K562 (cell line): ENCODE data around the gene FKBP8. TPM values are rescaled to one million over a fixed set of nuclear protein-coding genes. Genes with fewer than 3 reads are reported as not detected.

Experiments
- DACH1 ChIP-seq: fragments of 450-650 bp; IDR thresholded peaks from 2 replicates; pipeline ENCODE4 v1.6.1; 2018; ENCODE audit not compliant: partially characterized antibody
- FIP1L1 ChIP-seq: fragments of 200-400 bp; formaldehyde crosslinking; IDR thresholded peaks from 2 replicates; pipeline ENCODE4 v1.6.1; 2018; ENCODE audit warnings: mild to moderate bottlenecking, low read depth, low read length; ENCODE audit not compliant: poor library complexity, severe bottlenecking
- JUN ChIP-seq, 2 experiments: sonication (generic) in 1 of 2; formaldehyde crosslinking in 1 of 2; IDR thresholded peaks; 2 replicates each; pipeline versions ENCODE4 v1.6.1 to v1.8.0; 2012 to 2022; ENCODE audit warnings: borderline replicate concordance in 2 of 2, mild to moderate bottlenecking in 2 of 2, improper control_type of control experiment in 1 of 2, low read depth in 1 of 2, low read length in 1 of 2, missing genetic modification reagents in 1 of 2
- MIER1 ChIP-seq: fragments of 450-650 bp; IDR thresholded peaks from 2 replicates; pipeline ENCODE4 v1.6.1; 2016; ENCODE audit warnings: antibody characterized with exemption, mild to moderate bottlenecking, low read depth
- MTA3 ChIP-seq: fragments of 450-650 bp; formaldehyde crosslinking; IDR thresholded peaks from 2 replicates; pipeline ENCODE4 v1.6.1; 2017; ENCODE audit warnings: mild to moderate bottlenecking, borderline replicate concordance
- NFE2 ChIP-seq: IDR thresholded peaks from 2 replicates; pipeline ENCODE4 v1.6.1; 2014; ENCODE audit warnings: antibody characterized with exemption, low read depth
- NUFIP1 ChIP-seq: fragments of 450-650 bp; IDR thresholded peaks from 2 replicates; pipeline ENCODE4 v1.6.1; 2018; ENCODE audit not compliant: partially characterized antibody
- PHF21A ChIP-seq: fragments of 450-650 bp; IDR thresholded peaks from 2 replicates; pipeline ENCODE4 v1.6.1; 2017; ENCODE audit warnings: low read depth, borderline replicate concordance
- RBM17 ChIP-seq: fragments of 200-400 bp; formaldehyde crosslinking; IDR thresholded peaks from 2 replicates; pipeline ENCODE4 v1.6.1; 2017; ENCODE audit warnings: low read depth, mild to moderate bottlenecking, low read length, borderline replicate concordance
- RBM34 ChIP-seq: fragments of 200-400 bp; formaldehyde crosslinking; IDR thresholded peaks from 2 replicates; pipeline ENCODE4 v1.6.1; 2018; ENCODE audit warnings: low read length, borderline replicate concordance; ENCODE audit not compliant: insufficient read depth
- SIN3A ChIP-seq, 2 experiments: fragments of 150-350 bp in 1 of 2; IDR thresholded peaks; 2 replicates each; pipeline ENCODE4 v1.6.1; 2011 to 2016; ENCODE audit warnings: borderline replicate concordance in 2 of 2, low read depth in 2 of 2, low read length in 2 of 2, mild to moderate bottlenecking in 2 of 2, moderate library complexity in 2 of 2; ENCODE audit not compliant: control insufficient read depth in 1 of 2
- SMAD2 ChIP-seq: fragments of 150-350 bp; IDR thresholded peaks from 2 replicates; pipeline ENCODE4 v1.6.1; 2014; ENCODE audit warnings: low read depth, mild to moderate bottlenecking, low read length
- SP2 ChIP-seq: IDR thresholded peaks from 2 replicates; pipeline ENCODE4 v1.6.1; 2011; ENCODE audit warnings: mild to moderate bottlenecking, low read depth, low read length, moderate library complexity; ENCODE audit not compliant: poor library complexity, severe bottlenecking; ENCODE audit errors: extremely low read depth
- STAT5A ChIP-seq: IDR thresholded peaks from 2 replicates; pipeline ENCODE4 v1.6.1; 2012; ENCODE audit warnings: low read length, inconsistent platforms, borderline replicate concordance
- ZC3H8 ChIP-seq: fragments of 450-650 bp; IDR thresholded peaks from 2 replicates; pipeline ENCODE4 v1.6.1; 2017
- ZNF134 ChIP-seq: fragments of 250-450 bp; sonication (Bioruptor Pico); conservative IDR thresholded peaks from 2 replicates; pipeline ENCODE4 v1.4.0; 2020
- ZNF143 ChIP-seq: sonication (generic); formaldehyde crosslinking; IDR thresholded peaks from 2 replicates; pipeline ENCODE4 v1.9.0; 2022; ENCODE audit warnings: mild to moderate bottlenecking, missing genetic modification reagents
- ZNF253 ChIP-seq: fragments of 250-450 bp; sonication (Bioruptor Pico); conservative IDR thresholded peaks from 2 replicates; pipeline ENCODE4 v1.6.1; 2021; ENCODE audit warnings: mild to moderate bottlenecking
- ZNF274 ChIP-seq: IDR thresholded peaks from 2 replicates; pipeline ENCODE4 v1.6.1; 2011; ENCODE audit warnings: low read depth, mild to moderate bottlenecking, low read length, moderate library complexity, borderline replicate concordance
- ZNF384 ChIP-seq: IDR thresholded peaks from 2 replicates; pipeline ENCODE4 v1.6.1; 2012; ENCODE audit warnings: low read depth, low read length, improper control_type of control experiment
- ZNF77 ChIP-seq: fragments of 250-450 bp; sonication (Bioruptor Pico); IDR thresholded peaks from 2 replicates; pipeline ENCODE4 v1.5.0; 2020
- ZZZ3 ChIP-seq: fragments of 450-650 bp; IDR thresholded peaks from 2 replicates; pipeline ENCODE4 v1.6.1; 2016; ENCODE audit warnings: antibody characterized with exemption, mild to moderate bottlenecking, moderate library complexity
- polyA plus RNA-seq, 8 experiments: library from polyadenylated mRNA; depleted of rRNA in 4 of 8; stranded (reverse) in 5 of 8; unstranded in 3 of 8; fragments of >200 nt; fragmentation: Nextera tagmentation in 2 of 8; fragmentation: Illumina TruSeq in 1 of 8; extraction: Ambion mirVana in 2 of 8; extraction: Trizol in 1 of 8; gene quantifications; 2 replicates each; pipeline versions ENCODE4 v1.2.1 to v1.2.3, GENCODE V29; 2011 to 2014; ENCODE audit warnings: inconsistent platforms in 1 of 8, missing spikeins in 1 of 8
- total RNA-seq, 7 experiments: library from RNA; depleted of rRNA in 6 of 7; stranded (reverse); fragments of >200 nt in 6 of 7; fragmentation: Illumina TruSeq in 2 of 7; extraction: Trizol in 2 of 7; gene quantifications; 2 replicates each; pipeline versions ENCODE4 v1.2.1 to v1.2.3, GENCODE V29; 2011 to 2021; ENCODE audit warnings: low replicate concordance in 1 of 7
- TF ChIP-seq, protein P1 (sequence below): fragments of 250-450 bp; sonication (Bioruptor Pico); IDR thresholded peaks from 2 replicates; pipeline ENCODE4 v1.5.0; 2020; ENCODE audit warnings: mild to moderate bottlenecking, borderline replicate concordance
- TF ChIP-seq, protein P2 (sequence below): fragments of 250-450 bp; sonication (Bioruptor Pico); IDR thresholded peaks from 2 replicates; pipeline ENCODE4 v1.8.0; 2022; ENCODE audit warnings: moderate library complexity, mild to moderate bottlenecking, inconsistent platforms
- TF ChIP-seq, protein P3 (sequence below): fragments of 250-450 bp; sonication (Bioruptor Pico); IDR thresholded peaks from 2 replicates; pipeline ENCODE4 v1.8.0; 2022; ENCODE audit warnings: moderate library complexity, mild to moderate bottlenecking, inconsistent platforms

Gene FKBP8
- total and polyA plus RNA-seq, 9 of the 15 experiments (the other 6 are each of a cell fraction or from before 2014, with no cell fraction given), result 0.46 to 236 (median 104) TPM

DNA sequence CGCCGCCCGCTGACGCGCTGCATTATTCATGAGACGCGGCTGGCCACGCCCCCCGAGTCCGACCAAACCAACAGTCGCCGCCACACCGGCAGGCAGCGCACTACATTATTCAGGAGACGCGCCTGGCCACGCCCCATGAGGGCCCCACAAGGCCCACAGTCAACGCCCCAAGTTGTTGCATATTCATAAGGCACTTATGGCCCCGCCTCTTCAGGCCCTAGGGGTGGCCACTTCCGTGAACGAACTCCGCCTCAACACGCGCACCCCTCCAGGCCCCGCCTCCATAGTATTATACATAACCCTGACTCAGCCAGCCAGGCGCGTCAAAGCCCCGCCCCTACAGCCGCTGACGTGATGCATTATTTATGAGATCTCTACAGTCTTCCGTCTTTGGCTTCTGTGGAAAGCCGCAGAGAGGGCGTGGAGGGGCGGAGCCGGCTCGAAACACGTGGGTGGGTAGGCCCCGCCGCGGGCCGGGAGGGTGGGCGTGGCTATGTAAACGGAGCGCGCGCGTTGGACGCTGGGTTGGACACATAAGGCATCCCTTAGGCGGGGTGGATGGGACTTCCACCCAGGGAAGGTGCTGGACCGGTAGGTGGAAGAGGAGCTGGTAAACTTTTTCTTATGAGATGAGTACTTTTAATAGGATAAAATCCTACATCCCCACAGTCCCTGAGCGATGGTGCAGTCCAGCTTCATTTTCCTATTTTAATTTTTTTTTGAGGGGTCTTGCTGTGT lies 21.1 kb downstream of the FKBP8 start (continued):
- TF ChIP-seq ZNF253 (CRISPR knock-in tag) (no peak), SMAD2 (no peak), RBM17 (no peak), ZNF77 (CRISPR knock-in tag) (no peak), ZZZ3 (no peak), FIP1L1 (peak; percentile 41), NUFIP1 (no peak), ZNF143 (CRISPR knock-in tag) (peak; percentile 78), ZNF134 (CRISPR knock-in tag) (no peak), MIER1 (no peak), NFE2 (peak; percentile 58), ZNF274 (no peak), ZC3H8 (no peak), SIN3A (IDR thresholded peaks at IDR 0.05; ENCODE audit: borderline replicate concordance in 2 of 2, control insufficient read depth in 1 of 2, low read depth in 2 of 2, low read length in 2 of 2) (0 out of 4 replicates have a peak, but pooled peaks of 1 of the 2 experiments have one; percentile 34), ZNF384 (no peak), JUN (IDR thresholded peaks at IDR 0.05; ENCODE audit: borderline replicate concordance, low read depth, low read length) (0 out of 2 replicates have a peak, but pooled peaks have one; percentile 41), JUN (CRISPR knock-in tag; IDR thresholded peaks at IDR 0.05; ENCODE audit: borderline replicate concordance) (no peak), STAT5A (no peak), SP2 (peak; percentile 33), PHF21A (no peak), RBM34 (no peak), DACH1 (no peak), MTA3 (no peak)
- TF ChIP-seq, protein P1, sequence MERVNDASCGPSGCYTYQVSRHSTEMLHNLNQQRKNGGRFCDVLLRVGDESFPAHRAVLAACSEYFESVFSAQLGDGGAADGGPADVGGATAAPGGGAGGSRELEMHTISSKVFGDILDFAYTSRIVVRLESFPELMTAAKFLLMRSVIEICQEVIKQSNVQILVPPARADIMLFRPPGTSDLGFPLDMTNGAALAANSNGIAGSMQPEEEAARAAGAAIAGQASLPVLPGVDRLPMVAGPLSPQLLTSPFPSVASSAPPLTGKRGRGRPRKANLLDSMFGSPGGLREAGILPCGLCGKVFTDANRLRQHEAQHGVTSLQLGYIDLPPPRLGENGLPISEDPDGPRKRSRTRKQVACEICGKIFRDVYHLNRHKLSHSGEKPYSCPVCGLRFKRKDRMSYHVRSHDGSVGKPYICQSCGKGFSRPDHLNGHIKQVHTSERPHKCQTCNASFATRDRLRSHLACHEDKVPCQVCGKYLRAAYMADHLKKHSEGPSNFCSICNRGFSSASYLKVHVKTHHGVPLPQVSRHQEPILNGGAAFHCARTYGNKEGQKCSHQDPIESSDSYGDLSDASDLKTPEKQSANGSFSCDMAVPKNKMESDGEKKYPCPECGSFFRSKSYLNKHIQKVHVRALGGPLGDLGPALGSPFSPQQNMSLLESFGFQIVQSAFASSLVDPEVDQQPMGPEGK (CRISPR knock-in tag), result no peak
- TF ChIP-seq, protein P2, sequence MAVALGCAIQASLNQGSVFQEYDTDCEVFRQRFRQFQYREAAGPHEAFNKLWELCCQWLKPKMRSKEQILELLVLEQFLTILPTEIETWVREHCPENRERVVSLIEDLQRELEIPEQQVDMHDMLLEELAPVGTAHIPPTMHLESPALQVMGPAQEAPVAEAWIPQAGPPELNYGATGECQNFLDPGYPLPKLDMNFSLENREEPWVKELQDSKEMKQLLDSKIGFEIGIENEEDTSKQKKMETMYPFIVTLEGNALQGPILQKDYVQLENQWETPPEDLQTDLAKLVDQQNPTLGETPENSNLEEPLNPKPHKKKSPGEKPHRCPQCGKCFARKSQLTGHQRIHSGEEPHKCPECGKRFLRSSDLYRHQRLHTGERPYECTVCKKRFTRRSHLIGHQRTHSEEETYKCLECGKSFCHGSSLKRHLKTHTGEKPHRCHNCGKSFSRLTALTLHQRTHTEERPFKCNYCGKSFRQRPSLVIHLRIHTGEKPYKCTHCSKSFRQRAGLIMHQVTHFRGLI (CRISPR knock-in tag), result no peak
- TF ChIP-seq, protein P3, sequence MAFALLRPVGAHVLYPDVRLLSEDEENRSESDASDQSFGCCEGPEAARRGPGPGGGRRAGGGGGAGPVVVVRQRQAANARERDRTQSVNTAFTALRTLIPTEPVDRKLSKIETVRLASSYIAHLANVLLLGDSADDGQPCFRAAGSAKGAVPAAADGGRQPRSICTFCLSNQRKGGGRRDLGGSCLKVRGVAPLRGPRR (CRISPR knock-in tag), result no peak
